NCI-H460 (cell line): ENCODE measurements around the gene RPN2. TPM values are rescaled to one million over a fixed set of nuclear protein-coding genes. Genes with fewer than 3 reads are reported as not detected.

Experiments used
- DNase-seq: peaks from one replicate; pipeline ENCODE4 v3.0.0-alpha.2; 2016; ENCODE audit warnings: low read depth; ENCODE audit errors: extremely low read depth
- total RNA-seq: library from RNA; depleted of rRNA; stranded (reverse); fragments of >200 nt; shearing (Covaris generic); gene quantifications from 2 replicates; pipeline ENCODE4 v1.2.3, GENCODE V29; 2014

RPN2 gene
- total RNA-seq, 1 experiment from 2014 or later, result 474 TPM

DNA sequence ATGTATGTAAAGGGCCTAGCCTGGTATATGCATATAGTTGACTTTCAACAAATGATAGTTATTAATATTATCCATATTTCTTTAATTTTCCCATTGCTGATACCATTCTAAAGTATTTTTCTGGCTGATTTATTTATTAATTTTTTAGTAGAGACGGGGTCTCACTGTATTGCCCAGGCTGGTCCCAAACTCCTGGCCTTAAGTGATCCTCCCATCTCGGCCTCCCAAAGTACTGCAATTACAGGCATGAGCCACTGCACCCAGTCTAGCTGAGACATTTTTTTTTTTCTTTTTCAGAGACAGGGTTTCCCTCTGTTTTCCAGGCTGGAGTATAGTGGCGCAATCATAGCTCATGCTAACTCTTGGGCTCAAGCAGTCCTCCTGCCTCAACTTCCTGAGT lies 30.1 kb downstream of the RPN2 start:
- no peak for DNase-seq

- DNase-seq, result no peak
Measured at GRCh38 chr20:37209661-37210314, 30.7 kb downstream of the RPN2 start.

GRCh38 chr20:37218441-37218840 lies 39.3 kb downstream of the RPN2 start:
- no peak for DNase-seq

GRCh38 chr20:37218976-37219375 lies 39.8 kb downstream of the RPN2 start:
- no peak for DNase-seq

- no peak for DNase-seq
Measured at GRCh38 chr20:37219751-37220668, 40.9 kb downstream of the RPN2 start.

- DNase-seq, result no peak
Measured at GRCh38 chr20:37220731-37221130, 41.6 kb downstream of the RPN2 start.

DNA sequence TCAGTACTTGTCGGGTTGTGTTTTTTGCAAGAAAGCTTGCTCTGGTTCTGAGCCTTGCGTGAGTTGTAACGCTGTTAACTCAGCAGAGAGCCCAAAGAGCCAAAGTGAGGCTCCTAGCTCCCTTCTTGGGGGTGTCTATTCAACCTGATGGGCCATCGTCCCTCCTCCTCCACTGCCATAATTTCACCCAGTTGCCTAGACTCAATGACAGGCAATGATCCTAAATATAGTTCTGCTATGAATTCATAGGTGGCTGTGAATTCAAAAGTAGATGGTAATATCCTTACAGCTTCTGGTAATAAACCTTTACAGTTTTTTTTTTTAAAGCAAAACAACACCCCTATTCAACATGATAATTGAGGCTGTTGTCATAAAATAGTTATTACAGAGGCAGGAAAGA lies 43.0 kb downstream of the RPN2 start:
- DNase-seq, result no peak

GRCh38 chr20:37223053-37223452 lies 43.9 kb downstream of the RPN2 start:
- DNase-seq, result no peak

DNA sequence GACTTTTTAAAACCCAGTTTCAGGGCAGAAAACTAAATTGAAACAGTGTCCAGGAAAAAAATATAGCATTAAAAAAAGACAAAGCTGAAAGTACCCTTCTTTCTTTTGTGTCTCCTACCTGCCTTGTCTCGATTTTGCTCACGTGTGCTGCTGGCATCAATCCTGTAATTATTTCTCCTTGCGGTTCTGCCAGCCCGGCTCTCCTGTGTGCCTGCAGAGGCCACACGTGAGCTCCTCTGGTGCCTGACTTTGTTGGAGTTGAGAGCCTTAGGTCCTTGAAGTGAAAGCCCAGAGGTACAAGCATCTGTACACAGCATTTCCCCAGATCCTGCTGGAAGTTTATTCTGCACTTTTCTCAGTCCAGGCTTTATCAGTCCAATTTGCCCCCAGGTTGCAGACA lies 46.0 kb downstream of the RPN2 start:
- DNase-seq, result no peak

GRCh38 chr20:37226889-37227288 lies 47.8 kb downstream of the RPN2 start:
- no peak for DNase-seq

DNA sequence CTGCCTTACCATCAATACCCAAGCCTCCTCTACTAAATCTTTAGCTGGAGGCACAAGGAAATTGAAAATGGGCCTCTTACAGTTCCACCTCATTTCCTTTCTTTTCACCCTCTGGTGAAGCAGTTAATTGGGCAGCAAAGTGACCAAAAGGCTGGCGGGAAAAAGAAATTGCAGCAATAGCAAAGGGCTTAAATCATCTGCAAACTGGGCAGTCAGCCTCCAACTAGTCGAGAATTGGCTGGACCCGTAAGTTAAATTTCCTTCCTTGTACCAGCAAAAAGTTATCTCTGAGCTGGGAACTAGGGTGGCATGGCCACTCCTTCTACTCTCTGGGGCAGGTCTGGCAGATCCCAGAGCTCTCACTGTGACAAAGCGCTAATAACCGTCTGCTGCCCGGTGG lies 49.0 kb downstream of the RPN2 start:
- no peak for DNase-seq

DNA sequence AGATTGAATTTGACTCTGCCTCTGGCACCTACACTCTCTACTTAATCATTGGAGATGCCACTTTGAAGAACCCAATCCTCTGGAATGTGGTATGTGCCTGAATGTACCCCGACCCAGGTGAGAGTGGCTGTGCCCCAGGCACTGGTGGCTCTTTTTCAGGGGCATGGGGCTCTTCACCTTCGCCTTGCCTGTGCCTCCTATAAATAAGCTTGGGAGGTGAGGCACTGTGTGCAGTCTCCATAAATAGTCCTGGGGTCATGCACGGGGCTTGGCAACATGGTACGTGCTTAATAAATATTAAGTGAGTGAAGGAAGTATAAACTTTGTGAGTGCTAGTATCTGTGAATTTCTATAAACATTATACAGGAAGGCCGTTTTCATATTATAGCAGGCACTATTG lies 49.5 kb downstream of the RPN2 start:
- no peak for DNase-seq

- DNase-seq, result no peak
Measured at GRCh38 chr20:37229357-37229756, 50.2 kb downstream of the RPN2 start.

DNA sequence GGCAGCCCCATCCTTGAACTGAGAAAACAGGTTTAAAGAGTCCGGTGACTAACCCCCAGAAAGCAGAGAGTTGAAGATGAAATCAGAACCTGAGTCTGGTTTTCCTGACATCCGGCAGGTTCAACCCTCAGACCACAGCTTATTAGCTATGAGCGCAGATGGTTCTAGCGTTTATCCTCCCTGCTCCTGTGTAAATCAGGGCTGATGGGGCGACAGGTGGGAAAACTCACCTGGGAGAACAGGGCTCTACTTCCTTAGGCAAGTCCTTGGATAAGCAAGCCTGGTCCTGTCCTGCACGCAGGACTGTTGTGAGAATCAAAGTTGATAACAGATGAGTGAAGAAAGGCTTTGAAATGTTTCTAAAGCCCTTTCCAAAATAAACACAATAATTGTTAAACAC lies 51.1 kb downstream of the RPN2 start:
- no peak for DNase-seq

DNA sequence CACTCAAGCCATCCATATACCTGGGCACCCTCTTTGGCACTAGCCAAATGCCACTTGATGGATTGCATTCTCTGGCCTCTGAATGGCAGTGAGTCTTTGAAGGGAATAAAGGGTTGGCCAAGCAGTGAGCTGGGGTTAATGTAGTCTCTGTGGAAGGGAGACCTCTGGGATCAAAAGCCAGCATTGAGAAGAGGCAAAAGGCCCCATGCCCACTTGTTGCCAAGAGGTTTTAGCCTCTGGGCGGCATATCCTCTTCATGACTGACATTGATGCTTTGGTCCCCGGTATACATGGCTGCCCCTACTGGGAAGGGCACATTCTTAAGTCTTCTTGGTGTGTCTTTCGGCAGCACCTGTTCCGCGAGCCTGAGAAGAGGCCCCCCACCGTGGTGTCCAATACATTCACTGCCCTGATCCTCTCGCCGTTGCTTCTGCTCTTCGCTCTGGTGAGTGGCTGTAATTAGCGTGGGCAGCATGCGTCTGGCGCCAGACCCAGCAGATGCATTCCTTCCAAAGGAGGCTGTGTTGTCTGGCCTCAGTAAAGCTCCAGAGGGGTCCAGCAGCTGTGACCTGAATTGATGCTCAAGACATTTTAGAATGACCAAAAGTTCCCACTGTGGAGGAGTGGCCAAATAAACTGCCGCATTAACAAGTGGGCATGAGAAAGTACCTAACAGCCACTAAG lies 53.0 kb downstream of the RPN2 start:
- no peak for DNase-seq

- DNase-seq, result no peak
Measured at GRCh38 chr20:37233548-37234253, 54.6 kb downstream of the RPN2 start.

GRCh38 chr20:37234254-37234581 lies 55.1 kb downstream of the RPN2 start:
- no peak for DNase-seq

DNA sequence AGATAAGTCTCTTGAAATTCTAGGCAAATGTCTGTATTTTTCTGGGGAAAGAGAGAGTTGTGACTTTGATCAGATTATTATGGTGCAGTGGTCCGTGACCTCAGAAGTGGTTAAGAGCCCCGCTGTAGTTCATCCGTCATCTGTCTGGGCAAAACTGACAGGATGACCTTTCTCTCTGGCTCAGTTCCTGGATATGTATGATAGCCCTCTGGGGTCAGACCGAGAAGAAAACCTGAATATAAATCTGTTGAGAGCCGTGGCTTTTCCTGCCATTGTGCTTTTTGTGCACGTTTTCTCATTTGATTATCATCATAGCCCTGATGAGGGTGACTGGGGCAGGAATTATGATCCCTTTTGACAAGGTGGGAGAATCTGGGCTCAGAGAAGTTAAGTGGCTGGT lies 55.9 kb downstream of the RPN2 start:
- no peak for DNase-seq

GRCh38 chr20:37236462-37236861 lies 57.3 kb downstream of the RPN2 start:
- no peak for DNase-seq

DNA sequence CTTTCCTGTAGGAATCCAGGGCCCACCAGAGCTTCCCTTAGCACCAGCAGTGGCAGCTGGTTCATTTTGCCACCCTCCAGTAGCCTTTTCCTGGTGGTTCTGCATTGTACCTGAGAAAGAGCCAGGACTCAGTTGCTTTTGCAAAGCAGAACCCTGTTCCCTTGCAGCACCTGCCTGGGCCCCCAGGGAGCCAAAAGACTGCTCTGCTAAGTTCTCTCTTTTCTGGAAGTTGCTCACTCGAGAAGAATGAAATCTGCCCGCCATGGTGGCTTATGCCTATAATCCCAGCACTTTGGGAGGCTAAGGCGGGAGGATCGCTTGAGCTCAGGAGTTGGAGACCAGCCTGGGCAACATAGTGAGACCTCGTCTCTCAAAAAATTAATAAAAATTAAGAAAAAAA lies 58.5 kb downstream of the RPN2 start:
- DNase-seq, result no peak

DNA sequence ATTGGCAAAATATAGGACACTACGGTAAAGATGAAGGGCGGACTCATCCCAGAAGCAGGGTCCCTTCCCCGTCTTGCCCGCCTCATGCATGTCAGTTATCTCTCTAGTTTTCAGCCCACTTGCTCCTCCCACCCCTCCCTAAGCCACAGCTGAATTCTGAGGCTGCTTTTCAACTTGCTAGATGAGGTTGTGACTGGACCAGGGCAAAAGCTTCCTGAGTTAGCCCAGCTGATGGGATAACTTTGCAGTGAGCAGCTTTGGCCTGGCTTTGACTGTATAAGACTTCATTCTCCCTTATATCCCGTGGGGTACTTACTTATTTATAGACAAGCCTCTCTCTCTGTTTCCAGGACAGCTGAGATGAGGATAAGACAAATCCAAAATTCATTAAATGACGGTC lies 59.3 kb downstream of the RPN2 start:
- no peak for DNase-seq
